Effector memory CD4-positive, alpha-beta T cell (primary cell): Measurements from ENCODE around the gene COLGALT1.
"Not testable (repeated sequence)": the region's sequence is repeated elsewhere in the genome, so short reads cannot be mapped to it uniquely, and the experiment has no call there.

Experiments used
- DNase-seq, 3 donors: peaks; one replicate each; pipeline ENCODE4 v3.0.0-alpha.2; 2020
- H3K27ac ChIP-seq: 2 replicates; pipeline ENCODE4 v1.7.0; 2013; ENCODE audit warnings: mild to moderate bottlenecking, low read length, moderate library complexity; ENCODE audit not compliant: insufficient read depth, poor library complexity, severe bottlenecking
- H3K27me3 ChIP-seq: replicated peaks from 2 replicates; pipeline ENCODE4 v1.7.0; 2013; ENCODE audit warnings: mild to moderate bottlenecking, low read length; ENCODE audit not compliant: insufficient read depth, control insufficient read depth, poor library complexity, severe bottlenecking
- H3K36me3 ChIP-seq: 2 replicates; pipeline ENCODE4 v1.7.0; 2013; ENCODE audit warnings: mild to moderate bottlenecking, low read length, moderate library complexity; ENCODE audit not compliant: control insufficient read depth, insufficient read depth
- H3K4me1 ChIP-seq: 2 replicates; pipeline ENCODE4 v1.7.0; 2013; ENCODE audit warnings: low read length, mild to moderate bottlenecking; ENCODE audit not compliant: control insufficient read depth, insufficient read depth, poor library complexity, severe bottlenecking
- H3K4me3 ChIP-seq: 2 replicates; pipeline ENCODE4 v1.7.0; 2013; ENCODE audit warnings: low read length, low read depth, mild to moderate bottlenecking; ENCODE audit not compliant: insufficient read depth, poor library complexity, severe bottlenecking
- H3K9me3 ChIP-seq: 2 replicates; pipeline ENCODE4 v1.7.0; 2013; ENCODE audit warnings: mild to moderate bottlenecking, low read length, moderate library complexity; ENCODE audit not compliant: control insufficient read depth
- total RNA-seq, 3 donors: gene quantifications; one replicate each; lab custom pipeline; 2026; lab: John Stamatoyannopoulos, UW

Gene COLGALT1
- total RNA-seq = 55.0 to 69.3 (median 55.3) reads per million in 3 donors

DNA sequence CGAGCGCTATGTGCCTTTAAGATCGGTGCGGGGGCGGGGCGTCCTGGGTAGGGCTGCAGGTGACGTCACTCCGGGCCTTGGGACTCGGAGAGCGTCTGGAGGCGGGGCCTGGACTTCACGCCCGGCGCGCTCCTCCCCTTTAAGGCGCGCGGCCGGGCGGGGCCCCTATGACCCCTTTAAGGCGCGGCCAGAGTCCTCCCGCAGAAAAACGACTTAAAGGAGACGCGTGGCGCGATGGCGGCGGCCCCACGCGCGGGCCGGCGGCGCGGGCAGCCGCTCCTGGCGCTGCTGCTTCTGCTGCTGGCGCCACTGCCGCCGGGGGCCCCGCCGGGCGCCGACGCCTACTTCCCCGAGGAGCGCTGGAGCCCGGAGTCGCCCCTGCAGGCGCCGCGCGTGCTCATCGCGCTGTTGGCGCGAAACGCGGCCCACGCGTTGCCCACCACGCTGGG, at the start of gene COLGALT1:
Gene COLGALT1, plus strand, starts transcription at position 170 of the 449 bp plus-strand sequence. Its CDS starts 65 bp downstream, at position 235.
- Histone ChIP-seq H3K9me3 (no peaks in the 10 kb centered on the region), H3K4me1 (peaks cover 13% of the 10 kb centered on the region), H3K4me3 (peak within 1 kb of the TSS; percentile 91), H3K27me3 (no peaks in the 10 kb centered on the region), H3K36me3 (peaks cover 14% of the 10 kb centered on the region), H3K27ac (peak within 1 kb of the TSS; percentile 57)
- DNase-seq = peak; percentile 93 to 97 (median 96)

DNA sequence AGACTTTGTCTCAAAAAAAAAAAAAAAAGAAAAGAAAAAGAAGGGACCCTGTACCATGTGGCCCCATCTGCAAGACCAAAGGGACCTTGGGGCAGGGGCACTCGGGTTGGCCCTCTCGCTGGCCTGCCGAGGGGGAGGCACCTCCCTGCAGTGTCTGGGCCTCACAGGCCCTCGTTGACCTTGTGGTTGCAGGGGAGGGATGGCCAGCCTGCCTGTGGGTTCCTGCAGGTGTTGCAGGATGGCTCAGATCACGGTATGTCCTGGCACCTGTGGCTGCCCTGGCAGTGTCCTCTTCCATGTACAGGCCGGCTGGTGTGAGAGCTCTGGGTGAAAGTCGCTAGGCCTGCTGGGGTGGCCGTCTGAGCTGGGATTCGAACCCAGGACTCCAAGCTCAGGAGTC, 48.7 kb upstream of the COLGALT1 start:
- H3K4me3 ChIP-seq = no peak overlapping the region
- H3K4me1 ChIP-seq = peaks cover 9% of the 10 kb centered on the region
- no peak for DNase-seq
- no peaks in the 10 kb centered on the region for H3K27me3 ChIP-seq
- no peak overlapping the region for H3K27ac ChIP-seq
- H3K9me3 ChIP-seq = no peaks in the 10 kb centered on the region
- no peaks in the 10 kb centered on the region for H3K36me3 ChIP-seq

DNA sequence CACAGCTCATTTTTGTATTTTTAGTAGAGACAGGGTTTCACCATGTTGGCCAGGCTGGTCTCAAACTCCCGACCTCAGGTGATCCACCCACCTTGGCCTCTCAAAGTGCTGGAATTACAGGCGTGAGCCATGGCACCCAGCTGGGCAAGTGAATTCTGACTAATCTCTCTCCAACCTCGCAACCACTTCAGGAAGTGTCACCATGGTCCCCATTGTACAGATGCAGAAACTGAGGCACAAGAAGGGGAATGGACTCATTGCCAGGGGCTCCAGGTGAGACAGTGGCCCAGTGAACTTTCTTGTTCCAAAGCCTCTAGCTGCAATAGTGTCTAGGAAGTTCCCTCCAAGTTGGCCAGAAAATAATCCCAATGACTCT, 46.9 kb upstream of the COLGALT1 start:
- H3K4me1 ChIP-seq = peaks cover 16% of the 10 kb centered on the region
- H3K4me3 ChIP-seq, H3K27me3 ChIP-seq, H3K27ac ChIP-seq, H3K9me3 ChIP-seq, DNase-seq, H3K36me3 ChIP-seq: not testable (repeated sequence)

DNA sequence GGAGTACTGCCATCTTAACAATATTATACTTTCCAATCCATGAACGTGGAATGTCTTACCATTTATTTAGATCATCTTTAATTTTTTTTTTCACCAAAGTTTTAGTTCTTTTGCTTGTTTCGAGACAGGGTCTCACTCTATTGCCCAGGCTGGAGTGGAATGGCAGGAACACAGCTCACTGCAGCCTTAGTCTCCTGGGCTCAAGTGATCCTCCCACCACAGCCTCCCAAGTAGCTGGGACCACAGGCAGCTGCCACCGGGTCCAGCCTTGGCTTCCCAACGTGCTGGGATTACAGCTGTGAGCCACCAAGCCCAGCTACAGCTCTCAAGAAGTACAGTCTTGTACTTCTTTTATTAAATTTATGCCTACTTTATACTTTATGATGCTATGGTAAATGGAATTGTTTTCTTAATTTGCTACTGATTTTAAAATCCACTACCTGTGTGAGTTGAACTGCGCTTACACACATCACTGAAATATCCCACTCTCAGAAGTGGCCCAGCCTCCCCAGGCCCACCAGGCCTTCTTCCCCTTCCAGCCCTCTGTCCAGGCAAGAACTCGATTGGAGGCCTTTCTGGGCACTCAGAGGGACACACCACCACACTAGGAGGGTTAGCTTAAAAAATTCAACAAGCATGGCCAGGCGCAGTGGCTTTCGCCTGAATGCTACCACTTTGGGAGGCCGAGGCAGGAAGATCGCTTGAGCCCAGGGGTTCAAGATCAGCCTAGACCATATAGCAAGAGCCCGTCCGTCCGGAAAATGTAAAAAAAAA, 45.0 kb upstream of the COLGALT1 start:
- Histone ChIP-seq H3K9me3 (no peaks in the 10 kb centered on the region), H3K4me1 (peaks cover 16% of the 10 kb centered on the region), H3K4me3 (peak overlapping the region; percentile 74), H3K36me3 (no peaks in the 10 kb centered on the region), H3K27me3 (no peaks in the 10 kb centered on the region), H3K27ac (peak overlapping the region; percentile 92)
- DNase-seq = no peak

DNA sequence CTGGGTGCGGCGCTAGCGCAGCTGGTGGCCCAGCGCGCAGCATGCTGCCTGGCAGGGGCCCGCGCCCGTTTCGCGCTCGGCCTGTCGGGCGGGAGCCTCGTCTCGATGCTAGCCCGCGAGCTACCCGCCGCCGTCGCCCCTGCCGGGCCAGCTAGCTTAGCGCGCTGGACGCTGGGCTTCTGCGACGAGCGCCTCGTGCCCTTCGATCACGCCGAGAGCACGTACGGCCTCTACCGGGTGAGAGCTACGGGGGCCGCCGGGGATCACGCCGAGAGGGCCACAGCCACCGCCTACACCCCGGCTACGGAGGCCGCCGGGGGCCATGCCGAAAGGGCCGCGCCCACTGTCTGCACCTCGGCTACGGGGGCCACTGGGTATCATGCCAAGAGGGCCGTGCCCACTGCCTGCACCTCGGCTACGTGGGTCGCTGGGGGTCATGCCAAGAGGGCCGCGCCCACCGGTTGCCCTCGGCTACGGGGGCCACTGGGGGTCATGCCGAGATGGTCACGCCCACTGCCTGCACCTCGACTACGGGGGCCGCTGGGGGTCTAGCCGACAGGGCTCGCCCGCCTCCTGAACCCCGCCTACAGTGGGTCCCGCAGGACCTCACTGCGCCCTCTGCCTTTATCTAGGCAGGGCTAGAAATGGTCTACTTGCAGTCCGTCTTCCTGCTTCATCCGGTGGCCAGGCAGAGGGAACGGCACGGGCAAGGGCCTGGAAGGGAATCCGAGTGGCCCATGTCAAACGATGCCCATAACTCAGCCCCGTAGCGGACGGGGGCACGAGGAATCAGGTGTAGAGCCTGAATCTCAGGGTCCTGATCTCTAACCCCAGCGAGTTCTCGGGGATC, 43.5 kb upstream of the COLGALT1 start:
- DNase-seq = peak; percentile 71 to 75 (median 74)
- H3K4me3 ChIP-seq = peak overlapping the region; percentile 74
- peak overlapping the region; percentile 92 for H3K27ac ChIP-seq
- no peaks in the 10 kb centered on the region for H3K36me3 ChIP-seq
- no peaks in the 10 kb centered on the region for H3K27me3 ChIP-seq
- H3K4me1 ChIP-seq = peaks cover 16% of the 10 kb centered on the region
- no peaks in the 10 kb centered on the region for H3K9me3 ChIP-seq

DNA sequence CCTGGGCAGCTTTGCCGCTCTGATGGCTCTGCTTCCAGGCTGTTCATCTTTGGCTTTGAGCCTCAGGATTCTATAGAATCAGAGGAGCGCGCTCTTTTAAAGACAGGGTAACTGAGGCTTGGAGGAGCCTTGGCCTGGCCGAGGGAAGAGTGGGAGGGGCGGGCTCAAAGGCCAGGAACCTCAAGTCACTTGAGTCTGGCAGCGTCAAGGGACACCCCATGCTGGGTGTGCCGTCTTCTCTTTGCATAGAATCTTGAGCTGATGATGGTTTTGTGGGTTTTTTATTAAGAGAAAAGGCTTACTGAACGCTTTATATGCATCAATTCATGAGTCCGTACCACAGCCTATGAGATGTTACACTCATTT, 42.9 kb upstream of the COLGALT1 start:
- Histone ChIP-seq H3K36me3 (peaks cover 6% of the 10 kb centered on the region), H3K27ac (peak overlapping the region; percentile 92), H3K4me3 (peak overlapping the region; percentile 74), H3K9me3 (peaks cover 5% of the 10 kb centered on the region), H3K27me3 (no peaks in the 10 kb centered on the region), H3K4me1 (peaks cover 16% of the 10 kb centered on the region)
- no peak for DNase-seq

DNA sequence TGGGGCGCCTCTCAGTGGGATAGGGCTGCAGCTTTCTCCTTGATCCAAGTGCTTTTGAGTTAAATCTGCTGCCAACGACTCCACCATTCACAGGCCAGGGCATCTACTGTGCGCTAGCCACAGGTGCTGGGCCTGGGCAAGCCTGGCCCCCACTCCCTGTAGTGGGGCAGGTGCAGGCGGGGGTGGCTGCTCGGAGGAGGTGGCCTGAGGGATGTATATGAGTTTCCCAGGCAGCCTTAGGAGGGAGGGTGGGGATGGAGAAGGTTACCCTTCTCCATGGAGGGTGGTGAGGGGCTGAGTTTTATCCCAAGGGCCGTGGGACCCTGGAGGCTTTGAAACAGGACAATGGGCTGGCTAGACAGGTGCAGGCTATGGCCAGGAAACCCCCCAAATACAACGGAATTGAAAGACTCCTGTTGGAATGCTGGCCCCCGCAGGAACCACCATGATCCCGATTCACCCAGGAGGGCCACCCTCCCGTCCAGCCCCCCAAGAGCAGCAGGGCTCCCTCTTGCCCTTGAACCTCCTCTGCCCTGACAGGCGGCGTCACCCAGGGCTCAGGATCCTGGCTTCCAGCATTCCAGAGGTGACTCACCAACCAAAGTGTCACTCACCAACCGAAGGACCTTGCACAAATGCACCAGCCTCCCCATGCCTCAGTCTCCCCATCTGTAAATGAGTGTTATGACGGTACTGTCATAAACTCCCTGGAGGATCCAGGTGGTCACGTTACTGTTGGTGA, 39.9 kb upstream of the COLGALT1 start:
- no peak overlapping the region for H3K27ac ChIP-seq
- H3K27me3 ChIP-seq = no peaks in the 10 kb centered on the region
- peaks cover 12% of the 10 kb centered on the region for H3K36me3 ChIP-seq
- peaks cover 10% of the 10 kb centered on the region for H3K4me1 ChIP-seq
- peaks cover 9% of the 10 kb centered on the region for H3K9me3 ChIP-seq
- H3K4me3 ChIP-seq = no peak overlapping the region
- no peak for DNase-seq

DNA sequence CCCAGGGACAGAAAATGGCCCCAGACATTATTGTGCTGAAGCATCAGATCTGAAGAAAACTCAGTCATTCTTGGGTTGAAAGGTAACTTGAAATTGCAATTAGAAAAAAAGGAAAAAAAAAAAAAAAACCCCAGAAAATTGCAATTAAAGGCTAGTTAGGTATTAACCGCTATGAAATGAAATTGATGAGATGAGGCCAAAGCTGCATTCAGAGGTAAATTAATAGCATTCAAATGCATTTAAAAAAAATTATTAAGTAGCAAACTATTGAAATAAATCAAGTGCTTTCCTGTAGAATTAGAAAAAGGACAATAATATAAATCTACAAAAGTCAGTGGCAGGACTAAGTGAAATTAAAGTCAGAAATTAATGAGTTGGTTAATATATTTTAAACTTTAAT, 37.6 kb upstream of the COLGALT1 start:
- H3K4me1 ChIP-seq = peaks cover 4% of the 10 kb centered on the region

DNA sequence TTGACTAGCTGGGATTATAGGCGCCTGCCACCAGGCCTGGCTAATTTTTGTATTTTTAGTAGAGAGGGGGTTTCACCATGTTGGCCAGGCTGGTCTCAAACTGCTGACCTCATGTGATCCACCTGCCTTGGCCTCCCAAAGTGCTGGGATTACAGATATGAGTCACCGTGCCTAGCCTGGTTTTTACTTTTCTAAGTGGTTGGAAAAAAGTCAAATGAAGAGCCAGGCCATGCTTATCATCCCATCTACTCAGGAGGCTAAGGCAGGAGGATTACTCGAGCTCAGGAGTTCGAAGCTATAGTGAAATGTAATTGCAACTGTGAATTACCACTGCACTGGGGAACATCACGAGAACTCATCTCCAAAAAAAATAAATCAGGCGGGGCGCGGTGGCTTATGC, 36.8 kb upstream of the COLGALT1 start:
- H3K4me3 ChIP-seq, H3K27me3 ChIP-seq, DNase-seq, H3K27ac ChIP-seq, H3K9me3 ChIP-seq: not testable (repeated sequence)
- peaks cover 12% of the 10 kb centered on the region for H3K36me3 ChIP-seq
- peaks cover 11% of the 10 kb centered on the region for H3K4me1 ChIP-seq

More for the DNA sequence above, 37.6 kb upstream of the COLGALT1 start:
- no peak for DNase-seq
- Histone ChIP-seq H3K9me3 (peaks cover 9% of the 10 kb centered on the region), H3K4me3 (no peak overlapping the region), H3K27ac (no peak overlapping the region), H3K27me3 (no peaks in the 10 kb centered on the region), H3K36me3 (peaks cover 12% of the 10 kb centered on the region)
